Measurements from ENCODE around the gene FBXO17. TPM values are rescaled to one million over a fixed set of nuclear protein-coding genes. Genes with fewer than 3 reads are reported as not detected.

Gene FBXO17
- total RNA-seq, 1 donor from 2014 or later: not detected

DNA sequence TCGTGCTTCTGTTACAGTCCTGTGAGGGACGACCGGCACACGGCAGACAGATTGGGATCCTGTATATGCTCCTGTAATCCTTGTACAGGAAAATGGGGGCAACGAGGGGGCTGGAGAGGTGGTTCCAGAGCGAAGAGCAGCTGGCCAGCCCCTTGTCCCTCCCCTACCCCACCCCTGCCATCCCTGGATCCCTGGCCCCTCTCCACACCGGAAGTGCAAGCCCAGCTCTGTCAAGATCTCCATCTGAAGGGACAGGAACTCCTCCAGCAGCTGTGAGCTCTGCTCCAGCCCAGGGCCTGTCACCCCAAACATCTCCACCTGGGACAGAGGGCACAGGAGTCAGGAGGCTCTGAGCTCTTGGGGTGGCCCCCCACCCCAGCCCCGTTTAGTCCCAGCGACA, 58.0 kb downstream of the FBXO17 start:
- peaks cover 10% of the 10 kb centered on the region for H3K36me3 Mint-ChIP-seq (ENCODE audit: low read depth)
- peaks cover 7% of the 10 kb centered on the region for H3K4me1 Mint-ChIP-seq (ENCODE audit: low read depth)
- H3K27me3 Mint-ChIP-seq (ENCODE audit: low read depth): no peaks in the 10 kb centered on the region
- no peak overlapping the region for H3K4me3 Mint-ChIP-seq (ENCODE audit: low read depth)
- intact Hi-C loops (cut with micrococcal nuclease): no loop called here
- H3K27ac Mint-ChIP-seq: no peak overlapping the region
- no peaks in the 10 kb centered on the region for H3K9me3 Mint-ChIP-seq
- no peak for DNase-seq (ENCODE audit: low spot score)

DNA sequence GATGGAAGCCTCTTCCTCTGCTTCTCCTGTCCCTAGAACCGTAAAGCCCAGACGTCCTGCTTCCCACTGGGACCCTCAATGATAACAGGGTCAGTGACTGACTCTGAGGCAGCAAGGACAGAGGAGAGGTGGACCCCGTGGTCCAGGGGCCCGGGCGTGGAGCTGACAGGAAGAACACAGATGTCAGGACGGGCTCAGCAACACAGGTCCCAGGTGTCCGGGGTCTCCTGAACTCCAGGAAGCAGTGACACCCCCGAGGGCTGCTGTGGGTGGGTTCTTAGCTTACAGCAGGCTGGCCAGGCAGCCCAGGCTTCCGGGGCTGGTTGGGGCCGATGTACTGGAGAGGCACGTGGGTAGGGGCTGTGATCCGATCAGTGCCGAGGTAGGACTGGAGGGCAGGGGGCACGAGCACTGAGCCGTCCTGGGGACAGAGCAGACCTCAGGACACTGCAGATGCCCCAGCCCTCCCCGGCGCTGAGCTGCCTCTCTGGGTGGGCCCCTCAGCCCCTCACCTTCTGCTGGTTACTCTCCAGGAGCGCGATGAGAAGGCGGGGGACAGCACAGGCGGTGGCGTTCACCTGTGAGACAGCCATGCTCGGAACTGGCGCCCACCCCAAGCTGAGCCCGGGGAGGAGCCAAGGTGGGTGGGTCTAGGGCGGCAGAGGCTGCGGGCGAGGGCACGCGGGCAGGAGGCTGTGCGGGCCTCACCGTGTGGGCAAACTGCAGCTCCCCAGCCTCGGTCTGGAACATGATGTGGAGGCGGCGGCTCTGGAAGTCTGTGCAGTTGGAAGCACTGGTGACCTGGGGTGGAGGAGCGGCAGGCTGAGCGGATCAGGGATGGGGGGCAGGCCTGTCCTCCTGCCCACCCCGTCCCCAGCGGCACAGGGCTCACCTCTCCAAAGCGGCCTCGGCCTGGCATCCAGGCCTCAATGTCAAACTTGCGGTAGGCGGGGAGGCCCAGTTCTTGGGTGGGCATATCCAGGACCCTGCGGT, 59.9 kb downstream of the FBXO17 start:
- Mint-ChIP-seq H3K4me1 (ENCODE audit: low read depth) (peaks cover 9% of the 10 kb centered on the region), H3K4me3 (ENCODE audit: low read depth) (no peak overlapping the region), H3K9me3 (no peaks in the 10 kb centered on the region), H3K27ac (no peak overlapping the region), H3K36me3 (ENCODE audit: low read depth) (no peaks in the 10 kb centered on the region), H3K27me3 (ENCODE audit: low read depth) (no peaks in the 10 kb centered on the region)
- intact Hi-C loops (cut with micrococcal nuclease): no loop called here
- DNase-seq (ENCODE audit: low spot score): no peak

DNA sequence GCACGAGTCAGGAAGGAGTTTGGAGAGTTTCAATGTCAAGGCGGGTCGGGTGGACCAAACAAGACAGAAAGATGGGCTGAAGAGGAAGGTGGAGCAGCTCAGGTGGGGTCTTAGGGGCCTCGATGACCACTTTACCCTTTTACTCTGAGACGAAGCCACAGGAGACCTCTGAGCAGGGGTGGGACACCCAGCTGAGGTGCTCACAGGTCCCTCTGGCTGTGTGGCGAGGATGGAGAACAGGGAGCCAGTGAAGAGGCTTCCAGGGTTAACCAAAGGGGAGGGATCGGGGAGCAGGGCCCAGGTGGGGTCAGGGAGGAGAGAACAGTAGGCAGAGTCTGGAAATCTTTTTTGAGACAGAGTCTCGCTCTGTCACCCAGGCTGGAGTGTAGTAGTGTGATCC, 61.6 kb downstream of the FBXO17 start:
- no peaks in the 10 kb centered on the region for H3K9me3 Mint-ChIP-seq
- intact Hi-C loops (cut with micrococcal nuclease): no loop called here
- H3K4me3 Mint-ChIP-seq (ENCODE audit: low read depth): no peak overlapping the region
- DNase-seq (ENCODE audit: low spot score): no peak
- H3K36me3 Mint-ChIP-seq (ENCODE audit: low read depth): peaks cover 4% of the 10 kb centered on the region
- no peak overlapping the region for H3K27ac Mint-ChIP-seq
- H3K27me3 Mint-ChIP-seq (ENCODE audit: low read depth): no peaks in the 10 kb centered on the region
- peaks cover 11% of the 10 kb centered on the region for H3K4me1 Mint-ChIP-seq (ENCODE audit: low read depth)

DNA sequence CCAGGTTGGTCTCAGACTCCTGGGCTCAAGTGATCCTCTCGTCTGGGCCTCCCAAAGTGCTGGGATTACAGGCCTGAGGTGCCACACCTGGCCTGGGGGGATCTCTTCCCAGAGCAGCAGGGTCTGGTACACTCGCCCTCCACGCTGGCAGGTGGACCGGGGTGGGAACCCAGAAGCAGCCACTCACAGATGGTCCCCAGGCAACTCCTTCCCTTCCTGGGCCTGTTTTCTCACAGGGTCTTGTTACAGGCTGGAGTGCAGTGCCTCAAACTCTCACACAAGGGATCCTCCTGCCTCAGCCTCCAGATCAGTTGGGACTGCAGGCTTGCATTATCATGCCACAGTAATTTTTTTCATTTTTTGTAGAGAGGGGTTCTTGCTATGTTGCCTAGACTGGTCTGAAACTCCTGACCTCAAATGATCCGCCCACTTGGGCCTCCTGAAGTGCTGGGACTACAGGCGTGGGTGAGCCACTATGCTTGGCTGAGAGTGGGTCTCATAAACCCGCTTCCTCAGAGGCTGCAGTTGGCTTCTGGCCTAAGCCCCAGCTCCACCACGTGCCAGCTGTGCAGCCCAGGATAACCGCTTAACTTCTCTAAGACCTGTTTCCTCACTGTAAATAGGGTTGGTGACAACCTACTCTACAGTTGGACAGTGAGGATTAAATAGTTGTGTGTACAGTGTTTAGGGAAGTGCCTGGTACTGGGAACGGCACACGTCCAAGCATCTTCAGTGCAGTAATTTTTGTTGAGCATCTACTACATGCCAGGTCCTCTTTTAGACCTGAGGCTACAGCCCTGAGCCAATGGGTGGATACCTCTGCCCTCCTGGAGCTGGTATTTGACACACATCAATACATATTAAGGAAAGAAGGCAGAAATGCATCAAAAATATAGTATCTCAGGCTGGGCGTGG, 62.7 kb downstream of the FBXO17 start:
- Mint-ChIP-seq H3K9me3 (no peaks in the 10 kb centered on the region), H3K36me3 (ENCODE audit: low read depth) (peaks cover 12% of the 10 kb centered on the region), H3K27ac (peak overlapping the region; percentile 40), H3K27me3 (ENCODE audit: low read depth) (no peaks in the 10 kb centered on the region), H3K4me3 (ENCODE audit: low read depth) (no peak overlapping the region), H3K4me1 (ENCODE audit: low read depth) (peaks cover 13% of the 10 kb centered on the region)
- intact Hi-C loops (cut with micrococcal nuclease): no loop called here
- DNase-seq (ENCODE audit: low spot score): no peak

GRCh38 chr19:38911388-38912001, 64.0 kb downstream of the FBXO17 start:
- Mint-ChIP-seq H3K36me3 (ENCODE audit: low read depth) (peaks cover 26% of the 10 kb centered on the region), H3K4me3 (ENCODE audit: low read depth) (no peak overlapping the region), H3K9me3 (no peaks in the 10 kb centered on the region), H3K4me1 (ENCODE audit: low read depth) (peaks cover 13% of the 10 kb centered on the region), H3K27me3 (ENCODE audit: low read depth) (no peaks in the 10 kb centered on the region), H3K27ac (no peak overlapping the region)
- intact Hi-C loops (cut with micrococcal nuclease): no loop called here
- DNase-seq (ENCODE audit: low spot score): no peak

DNA sequence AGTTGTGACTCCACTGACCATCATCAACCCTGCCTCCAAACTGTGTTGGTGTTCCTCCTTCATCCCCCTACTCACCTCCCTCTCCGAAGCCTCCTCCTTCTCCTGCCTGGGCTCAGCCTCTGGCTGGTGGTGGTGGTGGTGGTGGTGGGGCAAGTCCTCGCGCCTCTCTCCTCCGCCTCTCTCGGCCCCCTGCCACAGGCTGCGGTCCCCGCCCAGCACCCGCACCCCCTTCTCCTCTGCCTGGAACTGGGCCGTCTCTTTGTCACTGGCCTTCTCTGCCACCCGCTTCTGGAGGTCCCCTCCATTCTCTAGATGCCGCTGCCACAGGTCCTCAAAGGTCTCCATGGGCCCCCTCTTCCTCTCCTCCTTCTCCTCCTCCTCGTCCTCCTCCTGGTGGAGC, 65.1 kb downstream of the FBXO17 start:
- H3K4me1 Mint-ChIP-seq (ENCODE audit: low read depth): peaks cover 13% of the 10 kb centered on the region
- intact Hi-C loops (cut with micrococcal nuclease): no loop called here
- H3K4me3 Mint-ChIP-seq (ENCODE audit: low read depth): no peak overlapping the region
- peaks cover 31% of the 10 kb centered on the region for H3K36me3 Mint-ChIP-seq (ENCODE audit: low read depth)
- H3K27me3 Mint-ChIP-seq (ENCODE audit: low read depth): no peaks in the 10 kb centered on the region
- no peak overlapping the region for H3K27ac Mint-ChIP-seq
- no peak for DNase-seq (ENCODE audit: low spot score)
- no peaks in the 10 kb centered on the region for H3K9me3 Mint-ChIP-seq

DNA sequence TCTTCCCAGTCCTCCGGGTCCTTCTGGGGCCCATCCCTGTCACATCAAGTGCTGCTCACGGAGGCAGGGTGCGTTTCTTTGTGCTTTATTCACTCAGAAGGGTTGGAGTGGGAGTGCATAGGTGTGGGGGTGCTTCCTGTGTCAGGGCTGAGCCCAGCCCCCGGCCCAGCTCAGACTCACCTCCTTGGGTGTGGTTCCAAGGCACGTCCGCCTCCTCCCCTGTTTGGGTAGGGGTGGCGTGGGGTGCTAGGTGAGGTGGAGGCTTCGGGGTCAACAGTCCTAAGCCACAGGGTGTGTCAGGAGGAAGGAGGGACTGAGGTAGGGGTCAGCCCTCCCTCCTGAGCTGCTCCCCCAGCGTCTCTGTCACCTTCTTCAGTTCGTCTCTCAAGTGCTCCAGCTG, 66.6 kb downstream of the FBXO17 start:
- no peaks in the 10 kb centered on the region for H3K27me3 Mint-ChIP-seq (ENCODE audit: low read depth)
- intact Hi-C loops (cut with micrococcal nuclease): no loop called here

DNA sequence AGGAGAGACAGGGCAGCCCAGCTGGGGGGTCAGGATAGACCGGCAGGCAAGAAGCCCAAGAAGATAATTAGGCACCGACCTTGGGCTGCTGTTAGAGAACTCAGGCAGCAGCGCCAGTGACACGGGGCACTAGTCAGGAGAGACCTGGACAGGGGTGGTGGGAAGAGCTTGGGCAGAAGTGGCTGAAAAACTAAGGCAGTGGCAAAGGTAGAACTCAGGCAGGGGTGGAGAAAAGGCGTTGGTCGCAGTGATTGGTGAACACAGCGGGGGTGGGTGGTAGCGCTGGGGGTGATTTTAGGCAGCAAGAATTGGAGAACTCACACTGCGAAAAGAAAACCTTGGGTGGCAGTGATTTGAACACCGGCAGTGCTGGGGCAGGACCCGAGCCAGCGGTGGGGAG, 67.9 kb downstream of the FBXO17 start:
- no peaks in the 10 kb centered on the region for H3K9me3 Mint-ChIP-seq
- H3K4me3 Mint-ChIP-seq (ENCODE audit: low read depth): no peak overlapping the region
- DNase-seq (ENCODE audit: low spot score): no peak
- H3K27me3 Mint-ChIP-seq (ENCODE audit: low read depth): no peaks in the 10 kb centered on the region
- H3K27ac Mint-ChIP-seq: no peak overlapping the region
- peaks cover 10% of the 10 kb centered on the region for H3K4me1 Mint-ChIP-seq (ENCODE audit: low read depth)
- peaks cover 50% of the 10 kb centered on the region for H3K36me3 Mint-ChIP-seq (ENCODE audit: low read depth)
- intact Hi-C loops (cut with micrococcal nuclease): no loop called here

More for the DNA sequence above, 66.6 kb downstream of the FBXO17 start:
- H3K36me3 Mint-ChIP-seq (ENCODE audit: low read depth): peaks cover 45% of the 10 kb centered on the region
- no peak overlapping the region for H3K4me3 Mint-ChIP-seq (ENCODE audit: low read depth)
- peak overlapping the region; percentile 46 for H3K27ac Mint-ChIP-seq
- no peak for DNase-seq (ENCODE audit: low spot score)
- peaks cover 15% of the 10 kb centered on the region for H3K4me1 Mint-ChIP-seq (ENCODE audit: low read depth)
- no peaks in the 10 kb centered on the region for H3K9me3 Mint-ChIP-seq

DNA sequence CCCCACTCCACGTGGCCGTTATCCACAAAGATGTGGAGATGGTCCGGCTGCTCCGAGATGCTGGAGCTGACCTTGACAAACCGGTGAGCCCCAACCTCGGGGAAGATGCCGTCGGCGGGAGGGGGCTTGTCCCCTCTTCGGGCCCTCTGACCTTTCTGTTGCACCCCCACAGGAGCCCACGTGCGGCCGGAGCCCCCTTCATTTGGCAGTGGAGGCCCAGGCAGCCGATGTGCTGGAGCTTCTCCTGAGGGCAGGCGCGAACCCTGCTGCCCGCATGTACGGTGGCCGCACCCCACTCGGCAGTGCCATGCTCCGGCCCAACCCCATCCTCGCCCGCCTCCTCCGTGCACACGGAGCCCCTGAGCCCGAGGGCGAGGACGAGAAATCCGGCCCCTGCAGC, 68.3 kb downstream of the FBXO17 start:
- H3K27ac Mint-ChIP-seq: no peak overlapping the region
- H3K4me3 Mint-ChIP-seq (ENCODE audit: low read depth): no peak overlapping the region
- intact Hi-C loops (cut with micrococcal nuclease): no loop called here
- H3K27me3 Mint-ChIP-seq (ENCODE audit: low read depth): no peaks in the 10 kb centered on the region
- H3K36me3 Mint-ChIP-seq (ENCODE audit: low read depth): peaks cover 50% of the 10 kb centered on the region
- H3K9me3 Mint-ChIP-seq: no peaks in the 10 kb centered on the region
- DNase-seq (ENCODE audit: low spot score): no peak
- peaks cover 6% of the 10 kb centered on the region for H3K4me1 Mint-ChIP-seq (ENCODE audit: low read depth)

- H3K27ac Mint-ChIP-seq: no peak overlapping the region
- H3K27me3 Mint-ChIP-seq (ENCODE audit: low read depth): no peaks in the 10 kb centered on the region
- no peaks in the 10 kb centered on the region for H3K9me3 Mint-ChIP-seq
- intact Hi-C loops (cut with micrococcal nuclease): no loop called here
- H3K4me3 Mint-ChIP-seq (ENCODE audit: low read depth): no peak overlapping the region
- H3K36me3 Mint-ChIP-seq (ENCODE audit: low read depth): peaks cover 63% of the 10 kb centered on the region
- DNase-seq (ENCODE audit: low spot score): no peak
- peaks cover 9% of the 10 kb centered on the region for H3K4me1 Mint-ChIP-seq (ENCODE audit: low read depth)
Observed at GRCh38 chr19:38905620-38906019, 69.9 kb downstream of the FBXO17 start.

GRCh38 chr19:38904581-38905539, 70.7 kb downstream of the FBXO17 start:
- no peak for DNase-seq (ENCODE audit: low spot score)
- intact Hi-C loops (cut with micrococcal nuclease): no loop called here
- Mint-ChIP-seq H3K36me3 (ENCODE audit: low read depth) (peaks cover 64% of the 10 kb centered on the region), H3K27me3 (ENCODE audit: low read depth) (no peaks in the 10 kb centered on the region), H3K4me1 (ENCODE audit: low read depth) (peaks cover 9% of the 10 kb centered on the region), H3K27ac (peak overlapping the region; percentile 2), H3K4me3 (ENCODE audit: low read depth) (no peak overlapping the region), H3K9me3 (no peaks in the 10 kb centered on the region)

- H3K36me3 Mint-ChIP-seq (ENCODE audit: low read depth): peaks cover 40% of the 10 kb centered on the region
- DNase-seq (ENCODE audit: low spot score): no peak
- no peaks in the 10 kb centered on the region for H3K27me3 Mint-ChIP-seq (ENCODE audit: low read depth)
- intact Hi-C loops (cut with micrococcal nuclease): no loop called here
- no peak overlapping the region for H3K27ac Mint-ChIP-seq
- H3K9me3 Mint-ChIP-seq: no peaks in the 10 kb centered on the region
- H3K4me1 Mint-ChIP-seq (ENCODE audit: low read depth): peaks cover 15% of the 10 kb centered on the region
- peak overlapping the region; percentile 65 for H3K4me3 Mint-ChIP-seq (ENCODE audit: low read depth)
Observed at GRCh38 chr19:38901683-38902082, 73.9 kb downstream of the FBXO17 start.
